Esophagus squamous epithelium (tissue), 4 donors: ENCODE measurements around the gene IGFBP5.

Experiments
- CTCF ChIP-seq, 6 experiments: fragments of 450-650 bp in 4 of 6; fragments of 200-600 bp in 2 of 6; sonication (generic) in 2 of 6; IDR thresholded peaks; one replicate each; pipeline ENCODE4 v1.5.1; 2016 to 2019; ENCODE audit warnings: antibody characterized with exemption in 6 of 6, mild to moderate bottlenecking in 4 of 6, moderate library complexity in 4 of 6
- POLR2A ChIP-seq, 4 donors: fragments of 450-650 bp; IDR thresholded peaks; one replicate each; pipeline ENCODE4 v1.6.1; 2017; ENCODE audit warnings: antibody characterized with exemption in 4 of 4, mild to moderate bottlenecking in 4 of 4, moderate library complexity in 3 of 4

- TF ChIP-seq CTCF (IDR thresholded peaks at IDR 0.05) = no peak
- no peak for TF ChIP-seq POLR2A (IDR thresholded peaks at IDR 0.05)
These were observed 13.7 kb downstream of the IGFBP5 start for GRCh38 chr2:216681683-216682082.
